DND-41 (cell line): ENCODE measurements around the gene NEUROD2.

Experiments
- ATAC-seq: fragments of 200-7000 bp; cut with Tn5 transposase; 3 replicates; pipeline ENCODE4 v1.9.1; 2021; ENCODE audit warnings: low read depth; ENCODE audit not compliant: insufficient read depth
- DNase-seq: peaks from one replicate; pipeline ENCODE4 v3.0.0-alpha.2; 2020
- H2AFZ ChIP-seq: 2 replicates; pipeline ENCODE4 v1.6.0; 2012; ENCODE audit warnings: low read depth, low read length
- H3K27ac ChIP-seq: 2 replicates; pipeline ENCODE4 v1.5.1; 2012; ENCODE audit warnings: low read length, inconsistent platforms
- H3K27me3 ChIP-seq: fragments of 200-600 bp; sonication (generic); 2 replicates; pipeline ENCODE4 v1.6.0; 2012; ENCODE audit warnings: low read length, mild to moderate bottlenecking, inconsistent platforms; ENCODE audit not compliant: insufficient read depth, poor library complexity
- H3K36me3 ChIP-seq: 2 replicates; pipeline ENCODE4 v1.5.1; 2012; ENCODE audit warnings: low read length, inconsistent platforms; ENCODE audit not compliant: insufficient read depth
- H3K4me1 ChIP-seq: 2 replicates; pipeline ENCODE4 v1.5.1; 2012; ENCODE audit warnings: mild to moderate bottlenecking, low read length; ENCODE audit not compliant: insufficient read depth
- H3K4me2 ChIP-seq: 2 replicates; pipeline ENCODE4 v1.6.0; 2012; ENCODE audit warnings: mild to moderate bottlenecking, moderate library complexity, low read length, inconsistent platforms; ENCODE audit not compliant: insufficient read depth
- H3K4me3 ChIP-seq, 2 experiments: fragments of 200-600 bp in 1 of 2; shearing (Covaris generic) in 1 of 2; 2 replicates each; pipeline ENCODE4 v1.5.1; 2012 to 2016; ENCODE audit warnings: inconsistent platforms in 2 of 2, low read length in 2 of 2, mild to moderate bottlenecking in 2 of 2, low read depth in 1 of 2, moderate library complexity in 1 of 2
- H3K79me2 ChIP-seq: 2 replicates; pipeline ENCODE4 v1.6.0; 2012; ENCODE audit warnings: low read length, inconsistent platforms; ENCODE audit not compliant: insufficient read depth
- H3K9ac ChIP-seq: 2 replicates; pipeline ENCODE4 v1.6.0; 2012; ENCODE audit warnings: low read depth, mild to moderate bottlenecking, inconsistent platforms, low read length, moderate library complexity
- H3K9me3 ChIP-seq: 2 replicates; pipeline ENCODE4 v1.5.1; 2012; ENCODE audit warnings: low read length, moderate library complexity, mild to moderate bottlenecking, inconsistent platforms; ENCODE audit not compliant: insufficient read depth, severe bottlenecking
- H4K20me1 ChIP-seq: 2 replicates; pipeline ENCODE4 v1.6.0; 2012; ENCODE audit warnings: low read length; ENCODE audit not compliant: insufficient read depth
- EZH2 ChIP-seq: IDR thresholded peaks from 3 replicates; pipeline ENCODE4 v1.6.1; 2012; ENCODE audit warnings: borderline replicate concordance, low read depth, mild to moderate bottlenecking, moderate library complexity, low read length, inconsistent platforms; ENCODE audit not compliant: severe bottlenecking
- TF ChIP-seq, protein P1 (sequence below): IDR thresholded peaks from 2 replicates; pipeline ENCODE4 v1.5.1; 2012; ENCODE audit warnings: borderline replicate concordance, low read length, moderate library complexity, mild to moderate bottlenecking; ENCODE audit not compliant: poor library complexity, severe bottlenecking; ENCODE audit errors: extremely low read depth

The NEUROD2 gene

DNA sequence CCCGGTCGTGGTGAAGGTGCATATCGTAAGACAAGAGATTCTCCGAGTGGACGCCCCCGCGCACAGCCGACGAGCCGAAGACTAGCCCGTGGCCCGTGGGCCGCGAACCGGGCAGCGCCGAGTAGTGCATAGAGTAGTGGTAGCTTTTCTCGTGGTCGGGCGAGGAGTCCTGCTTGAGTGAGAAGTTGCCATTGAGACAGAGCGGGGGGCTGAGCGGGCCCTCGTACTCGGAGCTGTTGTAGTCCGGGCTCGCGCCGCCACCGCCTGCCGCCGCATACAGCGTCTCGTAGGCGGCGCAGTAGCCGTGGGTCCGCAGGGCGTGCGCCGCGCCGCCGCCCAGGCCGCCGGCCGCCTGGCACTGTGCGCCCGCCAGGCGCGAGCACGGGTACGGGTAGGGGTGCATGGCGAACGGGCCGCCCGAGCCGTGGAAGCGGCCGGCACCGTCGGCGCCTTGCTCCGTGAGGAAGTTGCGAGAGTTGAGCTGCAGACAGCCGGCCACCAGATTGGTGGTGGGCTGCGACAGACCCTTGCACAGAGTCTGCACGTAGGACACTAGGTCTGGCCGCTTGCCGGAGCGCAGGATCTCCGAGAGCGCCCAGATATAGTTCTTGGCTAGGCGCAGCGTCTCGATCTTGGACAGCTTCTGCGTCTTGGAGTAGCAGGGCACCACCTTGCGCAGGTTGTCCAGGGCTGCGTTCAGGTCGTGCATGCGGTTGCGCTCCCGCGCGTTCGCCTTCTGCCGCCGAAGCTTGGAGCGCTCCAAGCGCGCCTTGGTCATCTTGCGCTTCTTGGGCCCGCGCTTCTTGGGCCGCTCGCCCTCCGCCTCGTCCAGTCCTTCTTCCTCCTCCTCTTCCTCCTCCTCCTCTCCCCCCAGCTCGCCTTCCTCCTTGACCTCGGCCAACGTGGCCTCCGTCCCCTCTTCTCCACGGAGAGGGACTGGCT, 2.0 kb downstream of the NEUROD2 start:
- H4K20me1 ChIP-seq = peaks cover 9% of the 10 kb centered on the region; the same call in 1 of the 2 replicates
- no peak overlapping the region for H3K27ac ChIP-seq
- no peak overlapping the region for H3K4me3 ChIP-seq
- ATAC-seq (no peak), DNase-seq (no peak)
- no peak for TF ChIP-seq EZH2
- TF ChIP-seq, protein P1, sequence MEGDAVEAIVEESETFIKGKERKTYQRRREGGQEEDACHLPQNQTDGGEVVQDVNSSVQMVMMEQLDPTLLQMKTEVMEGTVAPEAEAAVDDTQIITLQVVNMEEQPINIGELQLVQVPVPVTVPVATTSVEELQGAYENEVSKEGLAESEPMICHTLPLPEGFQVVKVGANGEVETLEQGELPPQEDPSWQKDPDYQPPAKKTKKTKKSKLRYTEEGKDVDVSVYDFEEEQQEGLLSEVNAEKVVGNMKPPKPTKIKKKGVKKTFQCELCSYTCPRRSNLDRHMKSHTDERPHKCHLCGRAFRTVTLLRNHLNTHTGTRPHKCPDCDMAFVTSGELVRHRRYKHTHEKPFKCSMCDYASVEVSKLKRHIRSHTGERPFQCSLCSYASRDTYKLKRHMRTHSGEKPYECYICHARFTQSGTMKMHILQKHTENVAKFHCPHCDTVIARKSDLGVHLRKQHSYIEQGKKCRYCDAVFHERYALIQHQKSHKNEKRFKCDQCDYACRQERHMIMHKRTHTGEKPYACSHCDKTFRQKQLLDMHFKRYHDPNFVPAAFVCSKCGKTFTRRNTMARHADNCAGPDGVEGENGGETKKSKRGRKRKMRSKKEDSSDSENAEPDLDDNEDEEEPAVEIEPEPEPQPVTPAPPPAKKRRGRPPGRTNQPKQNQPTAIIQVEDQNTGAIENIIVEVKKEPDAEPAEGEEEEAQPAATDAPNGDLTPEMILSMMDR = no peak
- no peaks in the 10 kb centered on the region for H3K9me3 ChIP-seq
- no peaks in the 10 kb centered on the region for H3K79me2 ChIP-seq
- no peaks in the 10 kb centered on the region for H3K36me3 ChIP-seq
- H3K4me1 ChIP-seq = no peaks in the 10 kb centered on the region
- H3K27me3 ChIP-seq = peaks cover 26% of the 10 kb centered on the region
- H3K4me2 ChIP-seq = no peak overlapping the region
- no peak overlapping the region for H2AFZ ChIP-seq
- no peak overlapping the region for H3K9ac ChIP-seq

DNA sequence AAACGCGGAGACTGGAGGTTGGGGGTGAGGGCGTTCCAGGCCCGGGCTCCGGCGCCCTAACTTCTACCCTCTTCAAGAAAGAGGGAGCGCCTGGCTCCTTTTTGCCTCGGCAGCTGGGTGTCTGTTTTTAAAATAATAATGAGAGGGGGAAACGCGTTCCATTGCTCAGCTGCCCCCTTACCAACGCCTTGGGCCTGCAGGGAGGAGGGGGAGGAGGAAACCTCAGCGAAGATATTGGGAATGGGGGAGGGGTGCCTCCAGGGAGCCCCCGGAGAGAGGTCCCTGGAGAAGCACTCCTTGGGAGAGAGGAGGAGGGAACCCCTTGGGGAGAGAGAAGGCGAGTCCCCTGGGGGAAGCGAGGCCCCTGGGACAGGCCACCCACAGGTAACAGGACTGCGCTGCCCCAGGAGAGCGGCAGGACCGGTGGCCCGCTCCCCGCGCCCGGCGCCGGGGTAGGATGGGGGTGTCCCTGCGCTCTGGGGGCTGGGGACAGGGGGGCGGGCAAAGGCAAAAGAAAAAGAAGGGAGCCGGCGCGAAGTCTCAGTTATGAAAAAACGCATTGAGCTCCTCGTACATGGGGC, 2.7 kb downstream of the NEUROD2 start:
- DNase-seq = no peak
- H3K4me3 ChIP-seq = no peak overlapping the region
- TF ChIP-seq EZH2 = no peak
- TF ChIP-seq, protein P1 = no peak
- H3K27me3 ChIP-seq = peaks cover 33% of the 10 kb centered on the region
- H3K79me2 ChIP-seq = no peaks in the 10 kb centered on the region
- no peak overlapping the region for H3K4me2 ChIP-seq
- no peaks in the 10 kb centered on the region for H3K36me3 ChIP-seq
- H4K20me1 ChIP-seq = peaks cover 9% of the 10 kb centered on the region; the same call in 1 of the 2 replicates
- no peak overlapping the region for H2AFZ ChIP-seq
- H3K9me3 ChIP-seq = no peaks in the 10 kb centered on the region
- H3K9ac ChIP-seq = no peak overlapping the region
- no peak for ATAC-seq
- H3K4me1 ChIP-seq = no peaks in the 10 kb centered on the region
- H3K27ac ChIP-seq = no peak overlapping the region

DNA sequence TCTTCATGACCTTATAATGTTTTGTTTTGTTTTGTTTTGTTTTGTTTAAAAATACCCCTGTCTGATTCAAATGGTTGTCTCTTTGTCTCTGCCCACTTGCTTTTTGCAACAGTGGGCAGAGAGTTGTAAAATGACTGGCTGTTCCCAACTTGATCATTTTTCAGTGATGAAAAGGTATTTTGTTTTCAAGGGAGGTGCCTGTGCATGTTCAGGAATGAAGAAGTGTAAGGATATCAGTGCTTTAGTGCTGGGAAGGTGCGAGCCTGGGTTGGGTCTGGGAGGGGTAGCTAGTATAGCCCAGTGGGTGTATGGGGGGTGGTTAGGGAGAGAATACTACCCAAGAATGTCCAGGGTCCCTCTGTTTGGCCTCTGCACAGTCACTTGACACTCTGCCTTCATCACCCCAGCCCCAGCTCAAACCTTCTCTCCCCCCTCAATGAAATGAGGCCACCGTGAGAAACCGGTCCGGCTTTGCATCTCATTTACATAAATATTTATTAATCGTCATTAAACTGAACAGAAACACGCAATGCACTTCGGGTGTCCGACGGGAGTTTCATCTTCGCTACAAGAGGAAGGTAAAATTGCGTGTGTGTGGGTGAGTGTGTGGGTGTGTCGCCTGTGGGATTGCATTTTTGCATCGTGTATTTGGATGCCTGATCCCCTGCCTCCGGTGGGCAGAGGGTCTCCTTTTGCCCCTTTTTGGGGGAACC, 4.3 kb downstream of the NEUROD2 start:
- no peak overlapping the region for H3K9ac ChIP-seq
- ATAC-seq (no peak), DNase-seq (no peak)
- no peaks in the 10 kb centered on the region for H3K4me1 ChIP-seq
- no peak overlapping the region for H2AFZ ChIP-seq
- no peak overlapping the region for H3K4me2 ChIP-seq
- H3K4me3 ChIP-seq = no peak overlapping the region
- peaks cover 9% of the 10 kb centered on the region; the same call in 1 of the 2 replicates for H4K20me1 ChIP-seq
- TF ChIP-seq, protein P1 = no peak
- no peak for TF ChIP-seq EZH2
- no peaks in the 10 kb centered on the region for H3K79me2 ChIP-seq
- no peaks in the 10 kb centered on the region for H3K36me3 ChIP-seq
- H3K9me3 ChIP-seq = no peaks in the 10 kb centered on the region
- no peak overlapping the region for H3K27ac ChIP-seq
- peaks cover 44% of the 10 kb centered on the region for H3K27me3 ChIP-seq
